WTC11 (cell line): ENCODE measurements around the gene SLCO4A1. TPM values are rescaled to one million over a fixed set of nuclear protein-coding genes. Genes with fewer than 3 reads are reported as not detected.

Experiments
- ATAC-seq: fragments of 200-7000 bp; cut with Tn5 transposase; 2 replicates; pipeline ENCODE4 v1.10.0; 2021; ENCODE audit warnings: mild to moderate bottlenecking, moderate library complexity
- CTCF ChIA-PET: fragments of 300-600 bp; sonication (Branson Sonifier 250); formaldehyde crosslinking; loops from one replicate; lab custom pipeline; 2021; ENCODE audit warnings: antibody characterized with exemption; lab: Charles Lee
- POLR2A ChIA-PET: fragments of 350-600 bp; sonication (Branson Sonifier 250); formaldehyde crosslinking; loops from one replicate; lab custom pipeline; 2021; ENCODE audit warnings: antibody characterized with exemption; lab: Charles Lee
- DNase-seq: peaks from one replicate; pipeline ENCODE4 v3.0.0; 2021; ENCODE audit warnings: low spot score
- H3K27ac Mint-ChIP-seq: 2 replicates; pipeline ENCODE4 v1.8.0; 2021; ENCODE audit warnings: mixed read lengths
- H3K27me3 Mint-ChIP-seq: 2 replicates; pipeline ENCODE4 v1.8.0; 2021; ENCODE audit warnings: low read depth, mild to moderate bottlenecking, moderate library complexity, mixed read lengths
- H3K36me3 Mint-ChIP-seq: 2 replicates; pipeline ENCODE4 v1.8.0; 2021; ENCODE audit warnings: mixed read lengths
- H3K4me1 Mint-ChIP-seq: 2 replicates; pipeline ENCODE4 v1.8.0; 2022; ENCODE audit warnings: mixed read lengths
- H3K4me3 Mint-ChIP-seq: 2 replicates; pipeline ENCODE4 v1.8.0; 2021; ENCODE audit warnings: mild to moderate bottlenecking, moderate library complexity, mixed read lengths
- H3K9me3 Mint-ChIP-seq: 2 replicates; pipeline ENCODE4 v1.8.0; 2021; ENCODE audit warnings: mixed read lengths
- CDX4 ChIP-seq: fragments of 250-450 bp; sonication (Bioruptor Pico); IDR thresholded peaks from 2 replicates; pipeline ENCODE4 v1.9.0; 2021; ENCODE audit warnings: moderate library complexity, mild to moderate bottlenecking, inconsistent platforms, borderline replicate concordance
- CREM ChIP-seq: sonication (generic); formaldehyde crosslinking; IDR thresholded peaks from 2 replicates; pipeline ENCODE4 v1.8.1; 2022; ENCODE audit warnings: mild to moderate bottlenecking, missing genetic modification reagents, moderate library complexity
- EMX1 ChIP-seq: fragments of 250-450 bp; sonication (Bioruptor Pico); IDR thresholded peaks from 2 replicates; pipeline ENCODE4 v1.8.0; 2021; ENCODE audit warnings: mild to moderate bottlenecking
- JAZF1 ChIP-seq: fragments of 250-450 bp; sonication (Bioruptor Pico); IDR thresholded peaks from 2 replicates; pipeline ENCODE4 v1.9.0; 2021; ENCODE audit warnings: moderate library complexity, mild to moderate bottlenecking, inconsistent platforms
- MAX ChIP-seq: sonication (generic); formaldehyde crosslinking; IDR thresholded peaks from 2 replicates; pipeline ENCODE4 v1.8.0; 2022; ENCODE audit warnings: mild to moderate bottlenecking, missing genetic modification reagents
- MLX ChIP-seq: sonication (generic); formaldehyde crosslinking; IDR thresholded peaks from 2 replicates; pipeline ENCODE4 v1.8.1; 2023; ENCODE audit warnings: mild to moderate bottlenecking, missing genetic modification reagents, moderate library complexity
- MYBL2 ChIP-seq: sonication (generic); formaldehyde crosslinking; IDR thresholded peaks from 2 replicates; pipeline ENCODE4 v1.8.1; 2023; ENCODE audit warnings: mild to moderate bottlenecking, moderate library complexity, missing genetic modification reagents
- NFE2L1 ChIP-seq: sonication (generic); formaldehyde crosslinking; IDR thresholded peaks from 2 replicates; pipeline ENCODE4 v1.8.1; 2023; ENCODE audit warnings: missing genetic modification reagents
- OVOL2 ChIP-seq: fragments of 250-450 bp; sonication (Bioruptor Pico); IDR thresholded peaks from 2 replicates; pipeline ENCODE4 v1.9.0; 2021; ENCODE audit warnings: mild to moderate bottlenecking, borderline replicate concordance
- PREB ChIP-seq: sonication (generic); formaldehyde crosslinking; IDR thresholded peaks from 2 replicates; pipeline ENCODE4 v1.8.1; 2022; ENCODE audit warnings: mild to moderate bottlenecking, missing genetic modification reagents, moderate library complexity, borderline replicate concordance
- SMAD4 ChIP-seq: sonication (generic); formaldehyde crosslinking; IDR thresholded peaks from 2 replicates; pipeline ENCODE4 v1.8.0; 2022; ENCODE audit warnings: mild to moderate bottlenecking, missing genetic modification reagents
- SOX15 ChIP-seq: fragments of 250-450 bp; sonication (Bioruptor Pico); IDR thresholded peaks from 2 replicates; pipeline ENCODE4 v1.9.0; 2021; ENCODE audit warnings: mild to moderate bottlenecking
- ZNF263 ChIP-seq: sonication (generic); formaldehyde crosslinking; IDR thresholded peaks from 2 replicates; pipeline ENCODE4 v1.8.1; 2022; ENCODE audit warnings: low read depth, mild to moderate bottlenecking, moderate library complexity, missing genetic modification reagents
- ZNF416 ChIP-seq: fragments of 250-450 bp; sonication (Bioruptor Pico); IDR thresholded peaks from 2 replicates; pipeline ENCODE4 v1.9.0; 2021; ENCODE audit warnings: mild to moderate bottlenecking, inconsistent platforms
- ZNF425 ChIP-seq: fragments of 250-450 bp; sonication (Bioruptor Pico); conservative IDR thresholded peaks from 2 replicates; pipeline ENCODE4 v1.9.0; 2021; ENCODE audit warnings: mild to moderate bottlenecking
- ZNF671 ChIP-seq: fragments of 250-450 bp; sonication (Bioruptor Pico); IDR thresholded peaks from 2 replicates; pipeline ENCODE4 v1.8.0; 2021; ENCODE audit warnings: mild to moderate bottlenecking
- total RNA-seq: library from RNA; stranded (reverse); gene quantifications from 3 replicates; pipeline ENCODE4 v1.2.3, GENCODE V29; 2021

The SLCO4A1 gene
- total RNA-seq, 1 experiment from 2014 or later, result 19.9 TPM

GRCh38 chr20:62657956-62658355 lies 15.7 kb downstream of the SLCO4A1 start:
- ATAC-seq (no peak), DNase-seq (no peak)
- Mint-ChIP-seq H3K4me3 (no peak overlapping the region), H3K4me1 (peaks cover under 1% of the 10 kb centered on the region), H3K9me3 (no peaks in the 10 kb centered on the region), H3K27me3 (no peaks in the 10 kb centered on the region), H3K36me3 (no peaks in the 10 kb centered on the region), H3K27ac (no peak overlapping the region)
- CTCF ChIA-PET, result no interaction called here
- POLR2A ChIA-PET, result no interaction called here
- TF ChIP-seq ZNF671 (CRISPR knock-in tag) (no peak), OVOL2 (no peak), SOX15 (CRISPR knock-in tag) (no peak)

- Mint-ChIP-seq H3K9me3 (no peaks in the 10 kb centered on the region), H3K4me1 (peaks cover 5% of the 10 kb centered on the region), H3K4me3 (no peak overlapping the region), H3K27ac (no peak overlapping the region), H3K27me3 (no peaks in the 10 kb centered on the region), H3K36me3 (no peaks in the 10 kb centered on the region)
- ChIA-PET POLR2A (no interaction called here), CTCF (no interaction called here)
- DNase-seq (no peak), ATAC-seq (no peak)
- TF ChIP-seq ZNF416 (CRISPR knock-in tag) (no peak), NFE2L1 (CRISPR knock-in tag) (no peak), PREB (CRISPR knock-in tag) (no peak)
Measured at GRCh38 chr20:62658593-62659178, 16.4 kb downstream of the SLCO4A1 start.

GRCh38 chr20:62659488-62660239 lies 17.4 kb downstream of the SLCO4A1 start:
- H3K27ac Mint-ChIP-seq, result peak overlapping the region; percentile 42; the same call in 1 of the 2 replicates
- H3K27me3 Mint-ChIP-seq, result no peaks in the 10 kb centered on the region
- DNase-seq, result no peak
- TF ChIP-seq EMX1 (CRISPR knock-in tag) (no peak), MAX (CRISPR knock-in tag) (no peak), MLX (no peak), SMAD4 (CRISPR knock-in tag) (no peak), MYBL2 (no peak), CREM (CRISPR knock-in tag) (no peak), ZNF263 (CRISPR knock-in tag) (no peak), ZNF425 (CRISPR knock-in tag) (no peak), JAZF1 (no peak), CDX4 (CRISPR knock-in tag) (no peak)
- no peaks in the 10 kb centered on the region for H3K9me3 Mint-ChIP-seq
- H3K4me1 Mint-ChIP-seq, result peaks cover 5% of the 10 kb centered on the region
- POLR2A ChIA-PET, result no interaction called here
- no peak for ATAC-seq
- CTCF ChIA-PET, result interaction anchor here (1.1 kb wide), 1 partner anchor 129 kb away, joined by 3 read pairs; no protein-coding TSS in a partner anchor
- H3K36me3 Mint-ChIP-seq, result no peaks in the 10 kb centered on the region
- no peak overlapping the region for H3K4me3 Mint-ChIP-seq
